ENCODE results near the gene SLCO1A2. TPM values are rescaled to one million over a fixed set of nuclear protein-coding genes. Genes with fewer than 3 reads are reported as not detected.

SLCO1A2 gene
- total and polyA plus RNA-seq, 2 of the 8 experiments (the other 6 are each of a cell fraction or from before 2014, with no cell fraction given), result 2.9 to 5.1 TPM

GRCh38 chr12:21343636-21344035 lies 8.9 kb upstream of the SLCO1A2 start:
- no peak overlapping the region for H2AFZ ChIP-seq (ENCODE audit: low read length)
- H2BK15ac ChIP-seq (ENCODE audit: low read length), result no peak overlapping the region
- H4K20me1 ChIP-seq (replicated peaks in 1 of 2; ENCODE audit: control insufficient read depth in 1 of 2, insufficient read depth in 2 of 2, low read length in 2 of 2), result no peaks in the 10 kb centered on the region
- H3K4me2 ChIP-seq (ENCODE audit: insufficient read depth in 1 of 2, low read depth in 2 of 2, low read length in 2 of 2), result no peak overlapping the region
- H4K5ac ChIP-seq (ENCODE audit: insufficient read length, low read depth, low read length), result no peak overlapping the region
- no peak overlapping the region for H3K23ac ChIP-seq (ENCODE audit: insufficient read length)
- FAIRE-seq (no peak), DNase-seq (ENCODE audit: low read depth in 1 of 2, low spot score in 2 of 2) (no peak)
- no peaks in the 10 kb centered on the region for H3K9me3 ChIP-seq (ENCODE audit: insufficient read depth in 2 of 2, low read depth in 1 of 2, low read length in 1 of 2)
- no peak overlapping the region for H3K4ac ChIP-seq (replicated peaks; ENCODE audit: insufficient read length, low read depth, low read length)
- no peak overlapping the region for H4K91ac ChIP-seq (replicated peaks; ENCODE audit: insufficient read length, low read length)
- H3K27me3 ChIP-seq (replicated peaks in 1 of 4; ENCODE audit: control insufficient read depth in 3 of 4, extremely low read depth in 1 of 4, insufficient read depth in 3 of 4, low read length in 3 of 4), result no peaks in the 10 kb centered on the region
- no peak overlapping the region for H3K18ac ChIP-seq (ENCODE audit: extremely low read depth, low read length)
- no peaks in the 10 kb centered on the region for H3K79me2 ChIP-seq (ENCODE audit: control insufficient read depth in 1 of 2, insufficient read depth in 2 of 2, low read length in 2 of 2)
- no peak overlapping the region for H2AK5ac ChIP-seq (ENCODE audit: low read depth, low read length)
- no peak overlapping the region for H3K56ac ChIP-seq (replicated peaks; ENCODE audit: insufficient read length, low read depth, low read length)
- no peak overlapping the region for H4K8ac ChIP-seq (ENCODE audit: extremely low read depth, insufficient read depth, low read length)
- no peak overlapping the region for H3K14ac ChIP-seq (ENCODE audit: insufficient read length)
- no peaks in the 10 kb centered on the region for H3K36me3 ChIP-seq (ENCODE audit: control insufficient read depth in 2 of 4, insufficient read depth in 4 of 4, low read length in 3 of 4)
- H3K23me2 ChIP-seq (ENCODE audit: low read depth, low read length), result no peaks in the 10 kb centered on the region
- H3K27ac ChIP-seq (ENCODE audit: low read depth, low read length), result no peak overlapping the region
- no peak overlapping the region for H2BK20ac ChIP-seq (ENCODE audit: low read length)
- H3K9ac ChIP-seq (replicated peaks in 1 of 4; ENCODE audit: extremely low read depth in 1 of 4, low read depth in 3 of 4, low read length in 3 of 4), result no peak overlapping the region
- no peak overlapping the region for H2BK12ac ChIP-seq (ENCODE audit: low read depth, low read length)
- no peak overlapping the region for H2BK5ac ChIP-seq (ENCODE audit: low read depth, low read length)
- H3K4me3 ChIP-seq (ENCODE audit: extremely low read depth in 1 of 4, insufficient read depth in 2 of 4, low read depth in 3 of 4, low read length in 4 of 4), result no peak overlapping the region
- H2BK120ac ChIP-seq (replicated peaks; ENCODE audit: low read depth, low read length), result no peak overlapping the region
- H3K79me1 ChIP-seq (ENCODE audit: low read depth, low read length), result no peaks in the 10 kb centered on the region
- POLR2A ChIA-PET (ENCODE audit: partially characterized antibody), result no interaction called here
- CTCF ChIA-PET (ENCODE audit: partially characterized antibody), result interaction anchor here (1.8 kb wide), 1 partner anchor 28 kb away, joined by 5 read pairs; no protein-coding TSS in a partner anchor
- H3K4me1 ChIP-seq (replicated peaks in 1 of 4; ENCODE audit: control insufficient read depth in 3 of 4, insufficient read depth in 4 of 4, low read length in 3 of 4), result peaks cover 0 to 3% (median 2%) of the 10 kb centered on the region in 4 experiments; a peak in 2 of 7 replicates
- TF ChIP-seq SIX5 (IDR thresholded peaks at IDR 0.05; ENCODE audit: low read depth, low read length) (no peak), CHD1 (IDR thresholded peaks at IDR 0.05; ENCODE audit: low read depth, low read length) (no peak), SIN3A (conservative IDR thresholded peaks at IDR 0.05 in 1 of 2, IDR thresholded peaks at IDR 0.05 in 1 of 2; ENCODE audit: low read depth in 1 of 2, low read length in 2 of 2) (no peak), EZH2 (IDR thresholded peaks at IDR 0.05; ENCODE audit: low read depth, low read length, severe bottlenecking) (no peak), CTBP2 (IDR thresholded peaks at IDR 0.05; ENCODE audit: borderline replicate concordance, insufficient read depth, insufficient read length, low read length) (no peak), SIRT6 (IDR thresholded peaks at IDR 0.05; ENCODE audit: low read length) (no peak), TBP (IDR thresholded peaks at IDR 0.05; ENCODE audit: low read depth, low read length) (no peak), TAF1 (IDR thresholded peaks at IDR 0.05; ENCODE audit: low read depth, low read length) (no peak)

All from H1 (cell line).